Stimulated activated CD8-positive, alpha-beta memory T cell treated with anti-CD3 and anti-CD28 coated beads, Interleukin-15, amount 100 ng/mL, for 4 hours (primary cell): ENCODE results near the gene PSMD3.
"Not testable (repeated sequence)": the region's sequence is repeated elsewhere in the genome, so short reads cannot be mapped to it uniquely, and the experiment has no call there.

Experiments
- DNase-seq, 2 donors: peaks; one replicate each; pipeline ENCODE4 v3.0.0-alpha.2; 2020; ENCODE audit warnings: low read depth in 2 of 2

The PSMD3 gene

DNA sequence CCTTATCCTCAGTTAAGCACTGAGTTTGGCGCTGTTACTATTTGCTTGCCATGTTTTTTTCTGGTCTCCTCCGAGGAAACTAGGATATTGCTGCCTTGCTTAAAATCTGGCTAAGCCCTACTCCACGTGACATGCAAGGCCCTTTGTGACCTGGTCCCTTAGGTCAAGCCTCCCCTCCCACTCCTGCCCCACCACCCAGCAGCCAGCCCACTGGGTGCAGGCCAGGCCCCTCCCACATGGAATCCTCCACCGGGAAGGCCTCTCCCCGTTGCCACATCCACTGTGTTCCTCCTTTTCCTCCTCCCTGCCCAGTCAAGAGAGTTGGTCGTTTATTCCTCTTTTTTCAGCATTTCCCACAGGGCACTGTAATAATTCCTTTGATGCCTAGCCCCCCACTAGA lies 16.2 kb downstream of the PSMD3 start:
- no peak for DNase-seq

DNA sequence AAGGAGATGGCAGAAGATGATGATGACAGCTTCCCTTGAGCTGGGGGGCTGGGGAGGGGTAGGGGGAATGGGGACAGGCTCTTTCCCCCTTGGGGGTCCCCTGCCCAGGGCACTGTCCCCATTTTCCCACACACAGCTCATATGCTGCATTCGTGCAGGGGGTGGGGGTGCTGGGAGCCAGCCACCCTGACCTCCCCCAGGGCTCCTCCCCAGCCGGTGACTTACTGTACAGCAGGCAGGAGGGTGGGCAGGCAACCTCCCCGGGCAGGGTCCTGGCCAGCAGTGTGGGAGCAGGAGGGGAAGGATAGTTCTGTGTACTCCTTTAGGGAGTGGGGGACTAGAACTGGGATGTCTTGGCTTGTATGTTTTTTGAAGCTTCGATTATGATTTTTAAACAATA lies 16.9 kb downstream of the PSMD3 start:
- DNase-seq = no peak

DNA sequence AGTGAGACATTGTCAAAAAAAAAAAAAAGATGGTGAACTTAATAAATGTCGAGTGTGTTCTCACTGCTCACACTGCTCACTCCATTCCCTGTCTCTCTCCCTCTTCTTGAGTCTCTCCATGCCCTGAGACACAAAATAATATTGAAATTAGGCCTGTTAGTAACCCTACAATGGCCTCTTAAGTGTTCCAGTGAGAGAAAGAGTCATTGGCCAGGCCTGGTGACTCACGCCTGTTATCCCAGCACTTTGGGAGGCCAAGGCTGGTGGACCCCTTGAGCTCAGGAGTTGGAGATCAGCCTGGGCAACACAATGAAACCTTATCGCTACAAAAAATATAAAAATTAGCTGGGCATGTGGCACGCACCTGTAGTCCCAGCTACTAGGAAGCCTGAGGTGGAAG lies 18.5 kb downstream of the PSMD3 start:
- no peak for DNase-seq

DNA sequence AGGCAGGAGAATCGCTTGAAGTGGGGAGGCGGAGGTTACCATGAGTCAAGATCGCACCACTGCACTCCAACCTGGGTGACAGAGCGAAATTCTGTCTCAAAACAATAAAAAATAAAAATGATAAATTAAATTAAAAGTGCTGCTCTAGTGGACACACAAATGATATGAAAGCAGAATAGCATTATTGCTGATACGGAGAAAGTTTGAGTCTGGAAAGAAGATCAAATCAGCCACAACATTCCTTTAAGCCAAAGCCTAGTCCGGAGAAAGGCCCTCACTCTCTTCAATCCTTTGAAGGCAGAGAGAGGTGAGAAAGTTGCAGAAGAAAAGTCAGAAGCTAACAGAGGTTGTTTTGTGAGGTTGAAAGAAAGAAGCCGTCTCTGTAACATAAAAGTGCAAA lies 19.6 kb downstream of the PSMD3 start:
- no peak for DNase-seq

DNA sequence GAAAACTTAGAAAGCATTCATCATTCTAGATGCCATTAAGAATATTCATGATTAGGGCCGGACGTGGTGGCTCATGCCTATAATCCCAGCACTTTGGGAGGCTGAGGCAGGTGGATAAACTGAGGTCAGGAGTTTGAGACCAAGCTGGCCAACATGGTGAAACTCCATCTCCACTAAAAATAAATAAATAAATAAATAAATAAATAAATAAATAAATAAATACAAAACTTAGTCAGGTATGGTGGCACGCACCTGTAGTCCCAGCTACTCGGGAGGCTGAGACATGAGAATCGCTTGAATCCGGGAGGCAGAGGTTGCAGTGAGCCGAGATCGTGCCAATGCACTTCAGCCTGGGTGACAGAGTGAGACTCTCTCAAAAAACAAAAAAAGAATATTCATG lies 20.7 kb downstream of the PSMD3 start:
- DNase-seq = not testable (repeated sequence)

DNA sequence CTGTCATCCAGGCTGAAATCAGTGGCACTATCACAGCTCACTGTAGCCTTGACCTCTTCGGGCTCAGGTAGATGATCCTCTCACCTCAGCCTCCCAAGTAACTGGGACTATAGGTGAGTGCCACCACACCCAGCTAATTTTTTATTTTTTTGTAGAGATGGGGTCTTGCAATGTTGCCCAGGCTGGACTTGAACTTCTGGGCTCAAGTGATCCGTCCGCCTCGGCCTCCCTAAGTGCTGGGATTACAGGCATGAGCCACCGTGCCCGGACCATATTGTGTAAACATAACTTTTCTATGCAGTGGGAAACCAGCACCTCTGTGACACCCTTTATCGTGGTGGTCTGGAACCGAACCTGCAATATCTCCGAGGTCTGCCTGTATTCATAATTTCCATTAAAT lies 23.5 kb downstream of the PSMD3 start:
- no peak for DNase-seq

DNA sequence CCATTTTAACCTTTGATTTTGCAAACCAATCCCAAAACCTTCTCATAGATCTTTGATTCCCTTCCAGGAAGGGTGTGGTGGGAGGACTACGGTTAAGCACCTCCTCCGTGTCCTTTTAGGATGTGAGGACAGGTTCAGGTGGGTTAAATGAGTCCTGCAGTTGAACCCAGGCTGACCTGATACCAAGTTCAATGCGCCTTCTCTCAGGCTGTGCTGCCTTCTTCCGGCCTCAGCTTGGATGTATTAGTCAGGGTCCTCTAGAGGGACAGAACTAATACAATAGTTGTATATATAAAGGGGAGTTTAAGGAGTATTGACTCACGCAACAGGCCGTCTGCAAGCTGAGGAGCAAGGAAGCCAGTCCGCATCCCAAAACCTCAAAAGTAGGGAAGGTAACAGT lies 24.1 kb downstream of the PSMD3 start:
- DNase-seq = no peak

DNA sequence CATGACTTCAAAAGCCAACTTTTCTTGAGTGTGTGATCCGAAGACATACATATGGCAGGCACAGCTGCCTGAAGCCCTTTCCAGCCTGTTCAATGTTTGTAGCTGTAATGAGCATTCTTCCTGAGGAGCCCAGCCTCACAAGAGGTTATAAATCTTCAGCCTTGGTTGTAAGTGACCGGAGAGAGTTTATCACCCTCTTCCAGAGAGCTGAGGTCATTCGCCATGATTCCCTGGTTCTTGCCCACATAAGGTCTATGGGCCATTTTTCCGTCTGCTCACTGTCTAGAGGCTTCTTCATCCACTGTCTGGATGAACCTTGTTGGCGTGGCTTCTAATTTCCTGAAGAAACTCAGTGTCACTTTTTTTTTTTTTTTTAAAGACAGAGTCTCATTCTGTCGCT lies 24.9 kb downstream of the PSMD3 start:
- DNase-seq = no peak

DNA sequence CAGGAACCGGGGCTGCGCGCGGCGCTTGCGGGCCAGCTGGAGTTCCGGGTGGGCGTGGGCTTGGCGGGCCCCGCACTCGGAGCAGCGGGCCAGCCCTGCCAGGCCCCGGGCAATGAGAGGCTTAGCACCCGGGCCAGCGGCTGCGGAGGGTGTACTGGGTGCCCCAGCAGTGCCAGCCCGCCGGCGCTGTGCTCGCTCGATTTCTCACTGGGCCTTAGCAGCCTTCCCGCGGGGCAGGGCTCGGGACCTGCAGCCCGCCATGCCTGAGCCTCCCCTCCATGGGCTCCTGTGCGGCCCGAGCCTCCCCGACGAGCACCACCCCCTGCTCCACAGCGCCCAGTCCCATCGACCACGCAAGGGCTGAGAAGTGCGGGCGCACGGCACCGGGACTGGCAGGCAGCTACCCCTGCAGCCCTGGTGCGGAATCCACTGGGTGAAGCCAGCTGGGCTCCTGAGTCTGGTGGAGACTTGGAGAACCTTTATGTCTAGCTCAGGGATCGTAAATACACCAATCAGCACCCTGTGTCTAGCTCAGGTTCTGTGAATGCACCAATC lies 30.4 kb downstream of the PSMD3 start:
- DNase-seq = not testable (repeated sequence)

DNA sequence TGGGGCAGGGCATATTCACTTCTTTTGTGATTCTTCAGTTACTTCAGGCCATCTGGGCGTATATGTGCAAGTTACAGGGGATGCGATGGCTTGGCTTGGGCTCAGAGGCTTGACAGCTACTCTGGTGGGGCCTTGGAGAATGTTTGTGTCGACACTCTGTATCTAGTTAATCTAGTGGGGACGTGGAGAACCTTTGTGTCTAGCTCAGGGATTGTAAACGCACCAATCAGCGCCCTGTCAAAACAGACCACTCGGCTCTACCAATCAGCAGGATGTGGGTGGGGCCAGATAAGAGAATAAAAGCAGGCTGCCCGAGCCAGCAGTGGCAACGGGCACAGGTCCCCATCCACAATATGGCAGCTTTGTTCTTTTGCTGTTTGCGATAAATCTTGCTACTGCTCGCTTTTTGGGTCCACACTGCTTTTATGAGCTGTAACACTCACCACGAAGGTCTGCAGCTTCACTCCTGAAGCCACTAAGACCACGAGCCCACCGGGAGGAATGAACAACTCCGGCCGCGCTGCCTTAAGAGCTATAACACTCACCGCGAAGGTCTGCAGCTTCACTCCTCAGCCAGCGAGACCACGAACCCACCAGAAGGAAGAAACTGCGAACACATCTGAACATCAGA lies 31.5 kb downstream of the PSMD3 start:
- DNase-seq = not testable (repeated sequence)

DNA sequence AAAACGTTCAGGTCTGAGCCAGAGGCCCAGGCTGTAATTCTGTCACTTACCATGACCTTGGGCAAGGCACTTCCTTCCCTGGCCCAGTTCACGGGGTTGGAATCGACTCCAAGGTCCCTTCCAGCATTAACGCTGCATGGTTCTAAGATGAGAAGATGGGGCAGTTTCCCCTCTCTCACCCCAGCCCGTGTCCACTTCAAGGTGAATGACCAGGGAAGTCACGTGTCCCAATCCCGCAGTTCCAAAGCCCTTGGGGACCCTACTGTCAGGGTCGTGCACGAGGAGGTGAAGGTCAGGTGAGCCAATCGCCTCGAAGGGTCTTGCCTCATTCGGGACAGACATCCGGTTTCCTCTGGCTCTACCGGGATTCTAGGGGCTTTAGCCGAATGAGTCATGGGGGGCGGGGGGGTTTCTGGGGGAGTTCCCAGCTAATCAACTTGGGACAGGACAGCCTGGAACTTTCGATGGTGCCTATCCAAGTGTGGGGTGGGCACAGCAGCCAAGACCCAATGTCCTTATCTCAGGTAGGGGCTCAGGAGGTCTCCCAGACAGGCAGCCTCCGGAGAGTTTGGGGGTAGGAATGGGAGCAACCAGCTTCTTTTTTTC lies 33.9 kb downstream of the PSMD3 start:
- no peak for DNase-seq

DNA sequence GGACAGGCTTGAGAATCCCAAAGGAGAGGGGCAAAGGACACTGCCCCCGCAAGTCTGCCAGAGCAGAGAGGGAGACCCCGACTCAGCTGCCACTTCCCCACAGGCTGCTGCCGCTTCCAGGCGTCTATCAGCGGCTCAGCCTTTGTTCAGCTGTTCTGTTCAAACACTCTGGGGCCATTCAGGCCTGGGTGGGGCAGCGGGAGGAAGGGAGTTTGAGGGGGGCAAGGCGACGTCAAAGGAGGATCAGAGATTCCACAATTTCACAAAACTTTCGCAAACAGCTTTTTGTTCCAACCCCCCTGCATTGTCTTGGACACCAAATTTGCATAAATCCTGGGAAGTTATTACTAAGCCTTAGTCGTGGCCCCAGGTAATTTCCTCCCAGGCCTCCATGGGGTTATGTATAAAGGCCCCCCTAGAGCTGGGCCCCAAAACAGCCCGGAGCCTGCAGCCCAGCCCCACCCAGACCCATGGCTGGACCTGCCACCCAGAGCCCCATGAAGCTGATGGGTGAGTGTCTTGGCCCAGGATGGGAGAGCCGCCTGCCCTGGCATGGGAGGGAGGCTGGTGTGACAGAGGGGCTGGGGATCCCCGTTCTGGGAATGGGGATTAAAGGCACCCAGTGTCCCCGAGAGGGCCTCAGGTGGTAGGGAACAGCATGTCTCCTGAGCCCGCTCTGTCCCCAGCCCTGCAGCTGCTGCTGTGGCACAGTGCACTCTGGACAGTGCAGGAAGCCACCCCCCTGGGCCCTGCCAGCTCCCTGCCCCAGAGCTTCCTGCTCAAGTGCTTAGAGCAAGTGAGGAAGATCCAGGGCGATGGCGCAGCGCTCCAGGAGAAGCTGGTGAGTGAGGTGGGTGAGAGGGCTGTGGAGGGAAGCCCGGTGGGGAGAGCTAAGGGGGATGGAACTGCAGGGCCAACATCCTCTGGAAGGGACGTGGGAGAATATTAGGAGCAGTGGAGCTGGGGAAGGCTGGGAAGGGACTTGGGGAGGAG lies 34.7 kb downstream of the PSMD3 start, which contains the start of gene CSF3:
TSS of gene CSF3 (plus strand) at position 436 of the 993 bp plus-strand sequence. CDS start at position 471, 35 bp downstream.
- DNase-seq = no peak

DNA sequence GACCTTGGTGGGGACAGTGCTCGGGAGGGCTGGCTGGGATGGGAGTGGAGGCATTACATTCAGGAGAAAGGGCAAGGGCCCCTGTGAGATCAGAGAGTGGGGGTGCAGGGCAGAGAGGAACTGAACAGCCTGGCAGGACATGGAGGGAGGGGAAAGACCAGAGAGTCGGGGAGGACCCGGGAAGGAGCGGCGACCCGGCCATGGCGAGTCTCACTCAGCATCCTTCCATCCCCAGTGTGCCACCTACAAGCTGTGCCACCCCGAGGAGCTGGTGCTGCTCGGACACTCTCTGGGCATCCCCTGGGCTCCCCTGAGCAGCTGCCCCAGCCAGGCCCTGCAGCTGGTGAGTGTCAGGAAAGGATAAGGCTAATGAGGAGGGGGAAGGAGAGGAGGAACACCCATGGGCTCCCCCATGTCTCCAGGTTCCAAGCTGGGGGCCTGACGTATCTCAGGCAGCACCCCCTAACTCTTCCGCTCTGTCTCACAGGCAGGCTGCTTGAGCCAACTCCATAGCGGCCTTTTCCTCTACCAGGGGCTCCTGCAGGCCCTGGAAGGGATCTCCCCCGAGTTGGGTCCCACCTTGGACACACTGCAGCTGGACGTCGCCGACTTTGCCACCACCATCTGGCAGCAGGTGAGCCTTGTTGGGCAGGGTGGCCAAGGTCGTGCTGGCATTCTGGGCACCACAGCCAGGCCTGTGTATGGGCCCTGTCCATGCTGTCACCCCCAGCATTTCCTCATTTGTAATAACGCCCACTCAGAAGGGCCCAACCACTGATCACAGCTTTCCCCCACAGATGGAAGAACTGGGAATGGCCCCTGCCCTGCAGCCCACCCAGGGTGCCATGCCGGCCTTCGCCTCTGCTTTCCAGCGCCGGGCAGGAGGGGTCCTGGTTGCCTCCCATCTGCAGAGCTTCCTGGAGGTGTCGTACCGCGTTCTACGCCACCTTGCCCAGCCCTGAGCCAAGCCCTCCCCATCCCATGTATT lies 35.7 kb downstream of the PSMD3 start:
- no peak for DNase-seq

DNA sequence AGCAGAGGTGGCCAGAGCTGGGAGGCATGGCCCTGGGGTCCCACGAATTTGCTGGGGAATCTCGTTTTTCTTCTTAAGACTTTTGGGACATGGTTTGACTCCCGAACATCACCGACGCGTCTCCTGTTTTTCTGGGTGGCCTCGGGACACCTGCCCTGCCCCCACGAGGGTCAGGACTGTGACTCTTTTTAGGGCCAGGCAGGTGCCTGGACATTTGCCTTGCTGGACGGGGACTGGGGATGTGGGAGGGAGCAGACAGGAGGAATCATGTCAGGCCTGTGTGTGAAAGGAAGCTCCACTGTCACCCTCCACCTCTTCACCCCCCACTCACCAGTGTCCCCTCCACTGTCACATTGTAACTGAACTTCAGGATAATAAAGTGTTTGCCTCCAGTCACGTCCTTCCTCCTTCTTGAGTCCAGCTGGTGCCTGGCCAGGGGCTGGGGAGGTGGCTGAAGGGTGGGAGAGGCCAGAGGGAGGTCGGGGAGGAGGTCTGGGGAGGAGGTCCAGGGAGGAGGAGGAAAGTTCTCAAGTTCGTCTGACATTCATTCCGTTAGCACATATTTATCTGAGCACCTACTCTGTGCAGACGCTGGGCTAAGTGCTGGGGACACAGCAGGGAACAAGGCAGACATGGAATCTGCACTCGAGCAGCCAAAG lies 36.9 kb downstream of the PSMD3 start:
- no peak for DNase-seq

DNA sequence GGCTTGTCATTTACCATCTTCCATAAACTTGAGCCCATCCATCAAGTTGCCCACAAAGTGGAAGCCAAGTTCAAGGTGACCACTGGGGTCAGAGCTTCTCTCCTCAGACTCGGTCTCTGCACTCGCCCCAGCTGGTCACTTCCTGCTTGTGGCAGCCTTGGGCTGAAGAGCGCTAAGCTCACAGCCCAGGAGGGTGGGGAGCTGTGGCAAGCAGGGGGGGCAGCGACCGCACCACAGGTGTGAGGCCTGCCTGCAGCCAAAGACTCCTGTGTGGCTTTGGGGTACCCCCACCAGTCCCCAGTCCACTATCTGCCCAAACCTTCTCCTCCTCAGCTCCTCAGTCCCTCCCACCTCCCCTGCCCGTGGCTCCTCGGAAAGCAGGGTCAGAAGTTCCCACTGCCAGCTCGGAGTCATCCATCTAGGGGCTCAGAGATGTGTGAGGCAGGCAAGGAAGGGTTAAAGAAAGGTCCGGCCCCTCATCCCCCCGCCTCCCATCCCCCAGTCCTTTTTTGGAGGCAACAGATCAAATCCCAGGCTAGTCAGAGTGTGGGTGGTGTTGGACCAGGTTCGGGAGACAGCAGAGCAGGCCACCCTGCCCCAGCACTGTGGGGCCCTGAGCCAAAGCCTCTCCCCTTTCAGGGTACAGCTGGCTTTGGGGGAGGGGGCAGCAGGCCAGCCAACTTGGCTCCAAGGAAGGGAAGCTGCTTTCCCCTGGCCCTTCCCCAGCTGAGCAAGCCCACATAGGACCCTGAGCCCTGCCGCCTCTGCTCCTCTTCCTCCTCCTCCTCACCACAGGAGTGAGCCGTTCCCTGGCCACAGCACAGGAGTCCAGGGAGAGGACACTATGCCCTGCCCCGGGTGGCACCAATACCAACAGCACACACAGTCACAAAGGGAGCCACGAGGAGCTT lies 37.9 kb downstream of the PSMD3 start:
- DNase-seq = no peak

DNA sequence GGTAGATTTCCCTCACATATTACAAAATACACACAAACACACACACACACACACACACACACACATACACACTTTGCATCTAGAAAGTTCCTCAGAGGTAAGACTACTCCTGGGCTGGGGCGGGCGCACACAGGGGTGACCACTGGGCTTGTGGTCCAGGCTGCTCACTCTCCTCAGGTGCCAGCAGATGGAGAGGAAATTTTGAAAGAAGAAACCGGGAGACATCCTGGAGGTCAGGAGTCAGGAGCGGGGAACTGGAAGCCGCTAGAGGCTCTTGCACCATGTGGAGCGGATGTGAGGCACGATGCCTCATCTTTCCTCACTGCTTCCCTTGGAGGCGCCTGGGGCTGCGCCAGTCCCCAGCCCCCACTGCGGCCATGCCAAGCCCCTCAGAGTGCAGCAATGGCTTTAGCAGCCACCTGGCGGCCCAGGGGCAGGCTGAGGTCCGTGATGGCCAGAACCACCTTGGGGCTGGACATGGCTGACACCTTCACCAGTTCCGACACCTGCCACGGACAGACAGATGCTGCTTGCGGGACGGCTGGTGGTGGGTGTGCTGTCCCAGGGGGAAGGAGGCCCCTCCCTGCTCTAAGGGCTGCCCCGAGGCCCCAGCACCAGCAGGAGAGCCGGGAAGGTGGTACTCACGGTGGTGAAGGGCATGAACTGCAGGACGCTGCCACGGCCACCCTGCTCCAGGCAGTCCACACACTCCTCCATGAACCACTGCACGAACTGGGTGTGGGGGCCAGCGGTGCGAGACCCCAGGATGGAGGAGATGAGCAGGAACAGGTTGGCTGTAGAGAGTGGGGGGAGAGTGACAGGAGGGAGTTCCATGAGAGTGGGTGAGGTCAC lies 38.8 kb downstream of the PSMD3 start:
- no peak for DNase-seq

DNA sequence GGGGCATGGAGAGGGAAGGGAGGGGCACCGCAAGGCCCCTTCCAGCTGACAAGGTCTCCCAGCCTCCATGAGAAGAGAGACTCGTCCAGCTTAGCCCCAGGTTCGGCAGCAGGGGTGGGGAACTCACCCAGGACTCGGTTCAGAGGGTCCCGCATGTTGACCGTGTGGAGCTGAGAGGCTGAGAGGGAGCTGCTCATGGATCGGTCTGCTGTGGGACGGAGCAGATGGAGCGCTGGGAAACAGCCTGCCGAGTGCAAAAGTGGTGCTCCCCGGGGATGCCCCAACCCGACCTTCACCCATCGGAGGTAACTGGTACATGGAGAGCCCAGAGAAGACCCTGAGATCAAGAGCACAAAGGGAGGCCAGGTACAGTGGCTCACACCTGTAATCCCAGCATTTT lies 39.5 kb downstream of the PSMD3 start:
- DNase-seq = no peak

DNA sequence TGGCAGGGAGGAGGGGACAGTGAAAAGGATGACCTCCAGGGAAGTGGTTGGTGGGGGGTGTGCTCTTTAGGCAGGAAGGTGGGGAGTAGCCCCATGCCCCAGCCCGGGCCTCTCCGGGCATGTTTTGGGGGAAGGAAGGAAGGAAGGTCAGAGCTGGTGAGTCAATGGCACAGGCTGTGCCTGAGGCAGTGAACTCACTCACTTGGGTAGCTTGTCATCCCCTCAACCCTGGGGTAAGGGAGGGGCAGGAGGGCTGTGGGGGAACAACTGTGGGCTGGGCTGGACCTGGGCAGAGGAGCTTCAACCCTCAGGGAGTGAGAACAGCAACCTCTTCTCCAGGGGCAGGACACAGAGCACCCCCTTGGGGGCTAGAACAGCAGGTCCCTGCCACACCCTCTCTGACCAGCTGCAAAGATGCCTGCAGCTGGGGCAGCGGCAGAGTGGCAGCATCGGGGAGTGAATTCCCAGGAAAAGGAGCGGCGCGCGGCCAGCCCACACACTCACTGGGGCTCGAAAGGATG lies 40.9 kb downstream of the PSMD3 start:
- DNase-seq = no peak
